ENCODE data around the gene TSSK3.
A peak's percentile ranks its signal among the peaks of the same experiment; 100 is the strongest.

The TSSK3 gene

GRCh38 chr1:32404946-32405345, 42.6 kb downstream of the TSSK3 start:
- DNase-seq: no peak

- no peak for DNase-seq
Observed at GRCh38 chr1:32405672-32406467, 43.5 kb downstream of the TSSK3 start.

- DNase-seq: no peak
Observed at GRCh38 chr1:32406629-32407111, 44.3 kb downstream of the TSSK3 start.

- DNase-seq: no peak
Observed at GRCh38 chr1:32411261-32411660, 48.9 kb downstream of the TSSK3 start.

- DNase-seq: peak; percentile 58
Observed at GRCh38 chr1:32413507-32414185, 51.3 kb downstream of the TSSK3 start.

Measured in NK-92 treated with Interleukin-12 subunit alpha and Interleukin-12 subunit beta, amount 100 ng/mL, for 24 hours (cell line).